Mesothelial cell of epicardium (in vitro differentiated cells): ENCODE data around the gene ZNF189. TPM values are rescaled to one million over a fixed set of nuclear protein-coding genes. Genes with fewer than 3 reads are reported as not detected.
A peak's percentile ranks its signal among the peaks of the same experiment; 100 is the strongest.

Experiments
- DNase-seq, 2 experiments: peaks; one replicate each; pipeline ENCODE4 v3.0.0; 2021; ENCODE audit warnings: low spot score in 2 of 2; ENCODE audit not compliant: unreplicated experiment in 2 of 2
- H3K27ac Mint-ChIP-seq: 2 replicates; pipeline ENCODE4 v1.8.0; 2021; ENCODE audit warnings: mixed read lengths
- H3K27me3 Mint-ChIP-seq: 2 replicates; pipeline ENCODE4 v1.8.0; 2021; ENCODE audit warnings: low read depth, mixed read lengths
- H3K36me3 Mint-ChIP-seq: 2 replicates; pipeline ENCODE4 v1.8.0; 2021; ENCODE audit warnings: mixed read lengths
- H3K4me1 Mint-ChIP-seq: 2 replicates; pipeline ENCODE4 v1.8.0; 2021; ENCODE audit warnings: mixed read lengths
- H3K4me3 Mint-ChIP-seq: 2 replicates; pipeline ENCODE4 v1.8.0; 2021; ENCODE audit warnings: mild to moderate bottlenecking, moderate library complexity, mixed read lengths
- H3K9me3 Mint-ChIP-seq: 2 replicates; pipeline ENCODE4 v1.8.0; 2021; ENCODE audit warnings: mixed read lengths
- CTCF ChIP-seq: fragments of 200-600 bp; sonication (generic); IDR thresholded peaks from one replicate; pipeline ENCODE4 v1.5.0; 2021; ENCODE audit warnings: antibody characterized with exemption; ENCODE audit not compliant: unreplicated experiment
- total RNA-seq: library from RNA; stranded (reverse); gene quantifications from 3 replicates; pipeline ENCODE4 v1.2.1, GENCODE V29; 2021

Gene ZNF189
- total RNA-seq, 1 donor from 2014 or later, result 32.1 TPM

- no peaks in the 10 kb centered on the region for H3K36me3 Mint-ChIP-seq
- peaks cover 31% of the 10 kb centered on the region for H3K27me3 Mint-ChIP-seq
- no peak for TF ChIP-seq CTCF
- DNase-seq, result no peak
- H3K27ac Mint-ChIP-seq, result no peak overlapping the region
- peaks cover 3% of the 10 kb centered on the region for H3K9me3 Mint-ChIP-seq
- peaks cover 1% of the 10 kb centered on the region for H3K4me1 Mint-ChIP-seq
- H3K4me3 Mint-ChIP-seq, result no peak overlapping the region
Measured at GRCh38 chr9:101446732-101447131, 48.1 kb downstream of the ZNF189 start.

GRCh38 chr9:101448680-101449070, 50.0 kb downstream of the ZNF189 start:
- peaks cover 32% of the 10 kb centered on the region for H3K27me3 Mint-ChIP-seq
- peak overlapping the region; percentile 72 for H3K4me3 Mint-ChIP-seq
- no peaks in the 10 kb centered on the region for H3K36me3 Mint-ChIP-seq
- H3K4me1 Mint-ChIP-seq, result peaks cover 1% of the 10 kb centered on the region
- TF ChIP-seq CTCF, result no peak
- H3K9me3 Mint-ChIP-seq, result peaks cover 14% of the 10 kb centered on the region
- no peak for DNase-seq
- H3K27ac Mint-ChIP-seq, result peak overlapping the region; percentile 19

GRCh38 chr9:101449071-101449721, 50.5 kb downstream of the ZNF189 start:
- H3K9me3 Mint-ChIP-seq, result peaks cover 14% of the 10 kb centered on the region
- peaks cover 32% of the 10 kb centered on the region for H3K27me3 Mint-ChIP-seq
- H3K36me3 Mint-ChIP-seq, result no peaks in the 10 kb centered on the region
- peak overlapping the region; percentile 72 for H3K4me3 Mint-ChIP-seq
- peak; percentile 50 to 74 for DNase-seq
- peak; percentile 48 for TF ChIP-seq CTCF
- no peak overlapping the region for H3K27ac Mint-ChIP-seq
- peaks cover 1% of the 10 kb centered on the region for H3K4me1 Mint-ChIP-seq

- no peak for DNase-seq
- Mint-ChIP-seq H3K4me3 (no peak overlapping the region), H3K36me3 (no peaks in the 10 kb centered on the region), H3K27ac (no peak overlapping the region), H3K9me3 (peaks cover 14% of the 10 kb centered on the region), H3K27me3 (peaks cover 24% of the 10 kb centered on the region), H3K4me1 (peaks cover 1% of the 10 kb centered on the region)
- no peak for TF ChIP-seq CTCF
Measured at GRCh38 chr9:101450931-101451330, 52.3 kb downstream of the ZNF189 start.

GRCh38 chr9:101451498-101451897, 52.8 kb downstream of the ZNF189 start:
- Mint-ChIP-seq H3K27ac (no peak overlapping the region), H3K4me1 (peaks cover 1% of the 10 kb centered on the region), H3K9me3 (peaks cover 14% of the 10 kb centered on the region), H3K36me3 (no peaks in the 10 kb centered on the region), H3K4me3 (no peak overlapping the region), H3K27me3 (peaks cover 20% of the 10 kb centered on the region)
- no peak for TF ChIP-seq CTCF
- no peak for DNase-seq
